GM12878 (cell line): ENCODE data around the gene DBNDD2. TPM values are rescaled to one million over a fixed set of nuclear protein-coding genes. Genes with fewer than 3 reads are reported as not detected.

Source experiments
- ATAC-seq: fragments of 200-7000 bp; cut with Tn5 transposase; 3 replicates; pipeline ENCODE4 v1.9.1; 2020; ENCODE audit warnings: mild to moderate bottlenecking, moderate library complexity
- BruUV-seq: library from RNA; stranded (reverse); fragments of 400-500 nt; replicated peaks from 2 replicates; lab custom pipeline; 2021; lab: Mats Ljungman, UMichigan
- CTCF ChIA-PET: fragments of 300-600 bp; sonication (Branson Sonifier 250); formaldehyde crosslinking; extraction: SDS; loops from one replicate; lab custom pipeline; 2021; ENCODE audit warnings: inconsistent platforms; lab: Yijun Ruan, JAX
- POLR2A ChIA-PET: fragments of 350-600 bp; formaldehyde crosslinking; extraction: SDS; loops from one replicate; lab custom pipeline; 2021; ENCODE audit warnings: inconsistent platforms; lab: Charles Lee
- RAD21 ChIA-PET: fragments of 300-600 bp; sonication (Branson Sonifier 250); formaldehyde crosslinking; loops from one replicate; lab custom pipeline; 2023; ENCODE audit warnings: antibody characterized with exemption; ENCODE audit not compliant: unreplicated experiment; lab: Charles Lee
- SMC1A ChIA-PET: fragments of 300-600 bp; sonication (Branson Sonifier 250); formaldehyde crosslinking; loops from one replicate; lab custom pipeline; 2023; ENCODE audit not compliant: unreplicated experiment, uncharacterized antibody; lab: Charles Lee
- DNase-seq: peaks from one replicate; pipeline ENCODE4 v3.0.0-alpha.2; 2011; ENCODE audit warnings: low read depth, low spot score
- FAIRE-seq: peaks from 3 replicates; lab custom pipeline; 2011; peaks lifted over from hg19 to GRCh38; lab: Jason Lieb, UNC
- H2AFZ ChIP-seq: 2 replicates; pipeline ENCODE4 v1.6.0; 2011; ENCODE audit warnings: low read depth, low read length, control low read depth; ENCODE audit not compliant: control insufficient read depth
- H3K27ac ChIP-seq: 2 replicates; pipeline ENCODE4 v1.5.1; 2011; ENCODE audit warnings: control low read depth; ENCODE audit not compliant: control insufficient read depth, insufficient read depth
- H3K27me3 ChIP-seq, 2 experiments: replicated peaks in 1 of 2; 2 replicates each; pipeline versions ENCODE4 v1.6.0 to v1.6.1; 2011; ENCODE audit warnings: low read length in 1 of 2; ENCODE audit not compliant: control insufficient read depth in 2 of 2, insufficient read depth in 2 of 2
- H3K36me3 ChIP-seq, 2 experiments: 2 replicates each; pipeline ENCODE4 v1.5.1; 2011; ENCODE audit warnings: low read length in 1 of 2; ENCODE audit not compliant: control insufficient read depth in 2 of 2, insufficient read depth in 2 of 2
- H3K4me1 ChIP-seq: 2 replicates; pipeline ENCODE4 v1.6.1; 2011; ENCODE audit warnings: mild to moderate bottlenecking, low read length, moderate library complexity, mixed read lengths; ENCODE audit not compliant: control insufficient read depth, insufficient read depth
- H3K4me2 ChIP-seq: 2 replicates; pipeline ENCODE4 v1.6.0; 2011; ENCODE audit warnings: control low read depth; ENCODE audit not compliant: control insufficient read depth, insufficient read depth
- H3K4me3 ChIP-seq: fragments of 200-600 bp; sonication (generic); 2 replicates; pipeline ENCODE4 v1.5.1; 2016
- H3K79me2 ChIP-seq: 2 replicates; pipeline ENCODE4 v1.6.0; 2011; ENCODE audit warnings: low read length; ENCODE audit not compliant: control insufficient read depth, insufficient read depth
- H3K9ac ChIP-seq: 2 replicates; pipeline ENCODE4 v1.8.0; 2011; ENCODE audit warnings: low read length, control low read depth, mixed read lengths; ENCODE audit not compliant: control insufficient read depth, insufficient read depth
- H3K9me3 ChIP-seq: replicated peaks from 3 replicates; pipeline ENCODE4 v1.5.1; 2011; ENCODE audit warnings: mild to moderate bottlenecking, low read length; ENCODE audit not compliant: control insufficient read depth, insufficient read depth
- H4K20me1 ChIP-seq: 2 replicates; pipeline ENCODE4 v1.6.0; 2011; ENCODE audit not compliant: control insufficient read depth, insufficient read depth
- CBX5 ChIP-seq: sonication (generic); IDR thresholded peaks from 2 replicates; pipeline ENCODE4 v1.6.1; 2016; ENCODE audit warnings: low read depth, moderate library complexity, mild to moderate bottlenecking, inconsistent platforms
- CREM ChIP-seq: IDR thresholded peaks from 2 replicates; pipeline ENCODE4 v1.6.1; 2014; ENCODE audit warnings: antibody characterized with exemption, low read depth
- FOXM1 ChIP-seq: IDR thresholded peaks from 2 replicates; pipeline ENCODE4 v1.6.1; 2012; ENCODE audit warnings: low read depth, mild to moderate bottlenecking, inconsistent platforms, low read length, moderate library complexity
- GABPA ChIP-seq: IDR thresholded peaks from 2 replicates; pipeline ENCODE4 v1.6.1; 2014; ENCODE audit warnings: antibody characterized with exemption, low read depth, mild to moderate bottlenecking, inconsistent platforms
- HDAC2 ChIP-seq: fragments of 200-600 bp; sonication (generic); IDR thresholded peaks from 2 replicates; pipeline ENCODE4 v1.6.1; 2017
- IKZF1 ChIP-seq: fragments of 450-650 bp; conservative IDR thresholded peaks from 2 replicates; pipeline ENCODE4 v1.6.1; 2017; ENCODE audit warnings: antibody characterized with exemption, mild to moderate bottlenecking
- IRF4 ChIP-seq: IDR thresholded peaks from 2 replicates; pipeline ENCODE4 v1.6.1; 2011; ENCODE audit warnings: low read depth, low read length
- MTA2 ChIP-seq: fragments of 450-650 bp; IDR thresholded peaks from 2 replicates; pipeline ENCODE4 v1.6.1; 2016; ENCODE audit warnings: low read depth, mild to moderate bottlenecking, moderate library complexity
- MTA3 ChIP-seq: IDR thresholded peaks from 2 replicates; pipeline ENCODE4 v1.6.1; 2012; ENCODE audit warnings: low read length, inconsistent platforms, borderline replicate concordance
- MXI1 ChIP-seq: fragments of 150-350 bp; IDR thresholded peaks from 2 replicates; pipeline ENCODE4 v1.6.1; 2011; ENCODE audit warnings: low read depth, mild to moderate bottlenecking, inconsistent platforms, low read length, improper control_type of control experiment
- NR2C2 ChIP-seq: IDR thresholded peaks from 2 replicates; pipeline ENCODE4 v1.6.1; 2011; ENCODE audit warnings: borderline replicate concordance, low read depth; ENCODE audit not compliant: control insufficient read depth, insufficient read length
- PAX5 ChIP-seq: IDR thresholded peaks from 2 replicates; pipeline ENCODE4 v1.6.1; 2011; ENCODE audit warnings: low read depth, low read length, borderline replicate concordance
- SIX5 ChIP-seq: IDR thresholded peaks from 2 replicates; pipeline ENCODE4 v1.6.1; 2011; ENCODE audit warnings: mild to moderate bottlenecking, low read depth, low read length, moderate library complexity; ENCODE audit not compliant: severe bottlenecking
- SP1 ChIP-seq: IDR thresholded peaks from one replicate; pipeline ENCODE4 v1.6.1; 2011; ENCODE audit warnings: low read depth, low read length
- SUPT20H ChIP-seq: IDR thresholded peaks from 2 replicates; pipeline ENCODE4 v1.6.1; 2011; ENCODE audit warnings: low read depth, mild to moderate bottlenecking, low read length, moderate library complexity, borderline replicate concordance; ENCODE audit not compliant: control insufficient read depth
- TAF1 ChIP-seq: IDR thresholded peaks from 2 replicates; pipeline ENCODE4 v1.6.1; 2011; ENCODE audit warnings: mild to moderate bottlenecking, low read depth, low read length, borderline replicate concordance
- ZZZ3 ChIP-seq: IDR thresholded peaks from 2 replicates; pipeline ENCODE4 v1.6.1; 2011; ENCODE audit warnings: low read depth; ENCODE audit not compliant: control insufficient read depth, insufficient read length
- WGBS: methylation state at CpG from one replicate; pipeline ENCODE4 v1.1.6; 2016; ENCODE audit warnings: low lambda C conversion rate; ENCODE audit not compliant: insufficient replicate concordance, insufficient coverage; ENCODE audit errors: missing lambda C conversion rate; 5-methylcytosine and 5-hydroxymethylcytosine counted together
- in situ Hi-C: fragments of 300-500 bp; cut with MboI; formaldehyde crosslinking; loops from 9 replicates; pipeline ENCODE4 v1.14.3; 2018; ENCODE audit warnings: mixed read lengths
- intact Hi-C: fragments of 100-400 bp; cut with micrococcal nuclease; formaldehyde crosslinking; loops from one replicate; pipeline ENCODE4 v1.14.2; 2022; ENCODE audit not compliant: unreplicated experiment
- polyA plus RNA-seq, 11 experiments: library from polyadenylated mRNA; depleted of rRNA in 4 of 11; unstranded in 6 of 11; stranded (reverse) in 5 of 11; fragments of >200 nt; fragmentation: Nextera tagmentation in 4 of 11; fragmentation: Illumina TruSeq in 1 of 11; extraction: Ambion mirVana in 4 of 11; extraction: Trizol in 1 of 11; gene quantifications; 1 replicate in 1 of 11; 2 replicates in 10 of 11; pipeline versions ENCODE4 v1.2.1 to v1.2.3, GENCODE V29; 2011 to 2016; ENCODE audit warnings: inconsistent platforms in 2 of 11, missing spikeins in 2 of 11, low read depth in 1 of 11
- total RNA-seq, 4 experiments: library from RNA; depleted of rRNA in 3 of 4; stranded (reverse); fragments of >200 nt in 3 of 4; fragmentation: Illumina TruSeq in 1 of 4; extraction: Trizol in 1 of 4; gene quantifications; 2 replicates each; pipeline versions ENCODE4 v1.2.1 to v1.2.3, GENCODE V29; 2013 to 2021
- TF ChIP-seq, protein P1 (sequence below): fragments of 150-350 bp; IDR thresholded peaks from 2 replicates; pipeline ENCODE4 v1.6.1; 2014; ENCODE audit warnings: mild to moderate bottlenecking, low read depth, low read length
- TF ChIP-seq, protein P2 (sequence below): IDR thresholded peaks from 2 replicates; pipeline ENCODE4 v1.6.1; 2012; ENCODE audit warnings: low read length, inconsistent platforms

DBNDD2 gene
- total and polyA plus RNA-seq, 10 of the 15 experiments (the other 5 are each of a cell fraction or from before 2014, with no cell fraction given) = 0.17 to 5.7 (median 0.49) TPM; not detected in 1

DNA sequence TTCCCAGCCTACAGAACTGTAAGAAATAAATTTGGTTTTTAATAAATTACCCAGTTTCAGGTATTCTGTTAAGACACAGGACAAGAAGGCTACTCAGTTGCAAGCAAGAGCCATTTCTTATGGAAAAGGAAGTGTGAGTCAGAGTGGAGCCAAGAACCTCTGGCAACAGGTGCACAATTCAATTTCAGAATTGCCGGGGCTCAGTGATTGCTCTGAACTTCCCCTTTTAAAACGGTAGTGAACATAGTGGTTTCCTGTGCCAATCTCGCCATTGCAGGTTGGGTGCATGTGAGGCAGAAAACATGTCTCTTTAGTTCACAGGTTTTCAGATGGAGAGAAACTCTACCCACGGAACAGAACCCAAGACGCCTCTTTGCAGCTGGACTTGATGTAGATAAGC, 24.2 kb downstream of the DBNDD2 start:
- H3K4me3 ChIP-seq = no peak overlapping the region
- no peaks in the 10 kb centered on the region; the same call in 2 of the 3 replicates for H3K9me3 ChIP-seq
- in situ Hi-C loops (no loop called here), intact Hi-C loops (loop anchor here (2.0 kb wide), 1 partner anchor 15 kb away; the partner anchor contains the start of gene PIGT)
- ATAC-seq (peak; percentile 83), FAIRE-seq (peak; percentile 91), DNase-seq (peak; percentile 76)
- H3K27ac ChIP-seq = peak overlapping the region; percentile 38
- WGBS = 9% methylated on average over 5 of the region's 5 CpGs
- ChIA-PET SMC1A (interaction anchor here (1.0 to 10.5 kb wide), 3 partner anchors 13 to 64 kb away, joined by 3 to 440 read pairs (median 4); partner anchors contain the start of genes SYS1 and TP53TG5), POLR2A (interaction anchor here (1.0 kb wide), 1 partner anchor 63 kb away, joined by 5 read pairs; no protein-coding TSS in a partner anchor), CTCF (interaction anchor here (0.7 to 13.9 kb wide), 4 partner anchors 14 to 111 kb away, joined by 3 to 685 read pairs (median 37); partner anchors contain the start of genes PIGT and SYS1), RAD21 (interaction anchor here (0.7 to 2.0 kb wide), 6 partner anchors 13 to 113 kb away, joined by 3 to 8 read pairs (median 3); partner anchors contain the start of gene SYS1)
- H3K4me1 ChIP-seq = peaks cover 18% of the 10 kb centered on the region
- peak overlapping the region; percentile 53; the same call in 1 of the 2 replicates for H2AFZ ChIP-seq
- H4K20me1 ChIP-seq = no peaks in the 10 kb centered on the region
- H3K36me3 ChIP-seq = no peaks in the 10 kb centered on the region
- H3K9ac ChIP-seq = no peak overlapping the region
- BruUV-seq = no TSS peak
- peak overlapping the region; percentile 64 for H3K4me2 ChIP-seq
- H3K79me2 ChIP-seq = no peaks in the 10 kb centered on the region
- no peaks in the 10 kb centered on the region for H3K27me3 ChIP-seq
- TF ChIP-seq CBX5 (0 out of 2 replicates have a peak, but pooled peaks have one; percentile 51), IRF4 (0 out of 2 replicates have a peak, but pooled peaks have one; percentile 10), NR2C2 (no peak), PAX5 (0 out of 2 replicates have a peak, but pooled peaks have one; percentile 48), FOXM1 (peak; percentile 45; the same call in 1 of the 2 replicates), GABPA (peak; percentile 66; the same call in 1 of the 2 replicates), IKZF1 (peak; percentile 75; the same call in 1 of the 2 replicates), MTA2 (peak; percentile 30; the same call in 1 of the 2 replicates), MTA3 (no peak), TAF1 (no peak), SP1 (no peak), SUPT20H (no peak), CREM (no peak), SIX5 (no peak), HDAC2 (no peak), ZZZ3 (no peak), MXI1 (no peak)
- TF ChIP-seq, protein P1, sequence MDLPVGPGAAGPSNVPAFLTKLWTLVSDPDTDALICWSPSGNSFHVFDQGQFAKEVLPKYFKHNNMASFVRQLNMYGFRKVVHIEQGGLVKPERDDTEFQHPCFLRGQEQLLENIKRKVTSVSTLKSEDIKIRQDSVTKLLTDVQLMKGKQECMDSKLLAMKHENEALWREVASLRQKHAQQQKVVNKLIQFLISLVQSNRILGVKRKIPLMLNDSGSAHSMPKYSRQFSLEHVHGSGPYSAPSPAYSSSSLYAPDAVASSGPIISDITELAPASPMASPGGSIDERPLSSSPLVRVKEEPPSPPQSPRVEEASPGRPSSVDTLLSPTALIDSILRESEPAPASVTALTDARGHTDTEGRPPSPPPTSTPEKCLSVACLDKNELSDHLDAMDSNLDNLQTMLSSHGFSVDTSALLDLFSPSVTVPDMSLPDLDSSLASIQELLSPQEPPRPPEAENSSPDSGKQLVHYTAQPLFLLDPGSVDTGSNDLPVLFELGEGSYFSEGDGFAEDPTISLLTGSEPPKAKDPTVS = no peak
- TF ChIP-seq, protein P2, sequence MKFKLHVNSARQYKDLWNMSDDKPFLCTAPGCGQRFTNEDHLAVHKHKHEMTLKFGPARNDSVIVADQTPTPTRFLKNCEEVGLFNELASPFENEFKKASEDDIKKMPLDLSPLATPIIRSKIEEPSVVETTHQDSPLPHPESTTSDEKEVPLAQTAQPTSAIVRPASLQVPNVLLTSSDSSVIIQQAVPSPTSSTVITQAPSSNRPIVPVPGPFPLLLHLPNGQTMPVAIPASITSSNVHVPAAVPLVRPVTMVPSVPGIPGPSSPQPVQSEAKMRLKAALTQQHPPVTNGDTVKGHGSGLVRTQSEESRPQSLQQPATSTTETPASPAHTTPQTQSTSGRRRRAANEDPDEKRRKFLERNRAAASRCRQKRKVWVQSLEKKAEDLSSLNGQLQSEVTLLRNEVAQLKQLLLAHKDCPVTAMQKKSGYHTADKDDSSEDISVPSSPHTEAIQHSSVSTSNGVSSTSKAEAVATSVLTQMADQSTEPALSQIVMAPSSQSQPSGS = no peak; the same call in 1 of the 2 replicates
